Karpas-422 (cell line): ENCODE results near the gene NGFR. TPM values are rescaled to one million over a fixed set of nuclear protein-coding genes. Genes with fewer than 3 reads are reported as not detected.

Experiments
- DNase-seq: peaks from one replicate; pipeline ENCODE4 v3.0.0-alpha.2; 2015
- H2AFZ ChIP-seq: fragments of 200-600 bp; sonication (generic); 2 replicates; pipeline ENCODE4 v1.6.1; 2014; ENCODE audit warnings: antibody characterized with exemption, low read length, mixed read lengths
- H3K27ac ChIP-seq: fragments of 200-600 bp; sonication (generic); 2 replicates; pipeline ENCODE4 v1.5.1; 2014; ENCODE audit warnings: mild to moderate bottlenecking, low read length, moderate library complexity
- H3K27me3 ChIP-seq: fragments of 200-600 bp; sonication (generic); 2 replicates; pipeline ENCODE4 v1.6.1; 2014; ENCODE audit warnings: low read length, mixed read lengths
- H3K36me3 ChIP-seq: fragments of 200-600 bp; sonication (generic); 2 replicates; pipeline ENCODE4 v1.6.1; 2014; ENCODE audit warnings: low read length, mixed read lengths; ENCODE audit not compliant: insufficient read depth
- H3K4me1 ChIP-seq: fragments of 200-600 bp; sonication (generic); 2 replicates; pipeline ENCODE4 v1.6.1; 2014; ENCODE audit warnings: mild to moderate bottlenecking, low read length, mixed read lengths
- H3K4me2 ChIP-seq: fragments of 200-600 bp; sonication (generic); 2 replicates; pipeline ENCODE4 v1.6.1; 2014; ENCODE audit warnings: low read length, low read depth, mild to moderate bottlenecking; ENCODE audit not compliant: poor library complexity, severe bottlenecking
- H3K4me3 ChIP-seq: fragments of 200-600 bp; sonication (generic); 2 replicates; pipeline ENCODE4 v1.5.1; 2014; ENCODE audit warnings: mild to moderate bottlenecking, antibody characterized with exemption, low read length, mixed read lengths
- H3K79me2 ChIP-seq: fragments of 200-600 bp; sonication (generic); 2 replicates; pipeline ENCODE4 v1.6.1; 2014; ENCODE audit warnings: mild to moderate bottlenecking, low read length, mixed read lengths
- H3K9ac ChIP-seq: fragments of 200-600 bp; sonication (generic); 2 replicates; pipeline ENCODE4 v1.6.0; 2014; ENCODE audit warnings: low read length
- H3K9me2 ChIP-seq: fragments of 200-600 bp; sonication (generic), shearing (Covaris generic); replicated peaks from 2 replicates; pipeline ENCODE4 v1.6.0; 2014; ENCODE audit warnings: mild to moderate bottlenecking, low read length, moderate library complexity; ENCODE audit not compliant: insufficient read depth
- H3K9me3 ChIP-seq: fragments of 300-700, 200-600 bp; sonication (generic); 2 replicates; pipeline ENCODE4 v1.6.1; 2014; ENCODE audit warnings: low read length, mixed read lengths
- H4K20me1 ChIP-seq: fragments of 200-600 bp; sonication (generic); 2 replicates; pipeline ENCODE4 v1.6.1; 2014; ENCODE audit warnings: mild to moderate bottlenecking, antibody characterized with exemption, low read length, low read depth; ENCODE audit not compliant: insufficient read depth
- total RNA-seq: library from RNA; depleted of rRNA; stranded (reverse); fragments of >200 nt; shearing (Covaris generic); gene quantifications from 2 replicates; pipeline ENCODE4 v1.2.3, GENCODE V29; 2014; ENCODE audit warnings: low replicate concordance

NGFR gene
- total RNA-seq, 1 experiment from 2014 or later = 0.07 TPM

- no peaks in the 10 kb centered on the region for H3K36me3 ChIP-seq
- H3K27ac ChIP-seq = no peak overlapping the region
- no peak overlapping the region for H3K4me3 ChIP-seq
- DNase-seq = no peak
- H3K9me3 ChIP-seq = no peaks in the 10 kb centered on the region
- no peaks in the 10 kb centered on the region for H3K9me2 ChIP-seq
- no peak overlapping the region for H3K9ac ChIP-seq
- H3K79me2 ChIP-seq = no peaks in the 10 kb centered on the region
- no peak overlapping the region for H2AFZ ChIP-seq
- no peaks in the 10 kb centered on the region for H4K20me1 ChIP-seq
- no peak overlapping the region for H3K4me2 ChIP-seq
- peaks cover 9% of the 10 kb centered on the region for H3K4me1 ChIP-seq
- no peaks in the 10 kb centered on the region for H3K27me3 ChIP-seq
These were observed 33.0 kb downstream of the NGFR start for GRCh38 chr17:49527927-49528651.

DNA sequence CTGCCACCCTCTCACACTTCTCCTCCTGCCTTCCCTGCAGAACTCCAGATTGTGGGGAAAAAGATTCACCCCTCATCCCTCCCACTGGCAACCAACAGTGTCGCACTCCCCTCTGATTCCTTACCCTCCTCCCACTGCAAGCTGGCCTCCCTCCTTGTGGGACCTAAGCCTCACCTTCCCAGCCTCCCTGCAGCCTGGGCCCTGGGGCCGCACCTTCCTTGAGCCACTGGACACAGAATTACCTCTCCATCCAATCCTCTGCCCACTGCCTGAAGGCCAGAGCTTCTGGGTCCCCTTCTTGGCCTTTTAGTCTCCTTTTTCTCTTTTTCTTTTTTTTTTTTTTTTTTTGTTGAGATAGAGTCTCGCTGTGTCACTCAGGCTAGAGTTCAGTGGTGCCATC is 33.9 kb downstream of the NGFR start:
- H3K4me2 ChIP-seq = no peak overlapping the region
- DNase-seq = no peak
- no peak overlapping the region for H3K9ac ChIP-seq
- H2AFZ ChIP-seq = no peak overlapping the region
- no peak overlapping the region for H3K27ac ChIP-seq
- no peaks in the 10 kb centered on the region for H3K36me3 ChIP-seq
- no peaks in the 10 kb centered on the region for H3K27me3 ChIP-seq
- H3K9me3 ChIP-seq = no peaks in the 10 kb centered on the region
- no peaks in the 10 kb centered on the region for H4K20me1 ChIP-seq
- H3K9me2 ChIP-seq = no peaks in the 10 kb centered on the region
- peaks cover 2% of the 10 kb centered on the region for H3K4me1 ChIP-seq
- H3K79me2 ChIP-seq = no peaks in the 10 kb centered on the region
- no peak overlapping the region for H3K4me3 ChIP-seq

GRCh38 chr17:49530118-49530517 is 35.0 kb downstream of the NGFR start:
- Histone ChIP-seq H3K4me2 (no peak overlapping the region), H4K20me1 (no peaks in the 10 kb centered on the region), H3K4me1 (no peaks in the 10 kb centered on the region), H3K27me3 (no peaks in the 10 kb centered on the region), H2AFZ (no peak overlapping the region), H3K36me3 (no peaks in the 10 kb centered on the region), H3K27ac (no peak overlapping the region), H3K9ac (no peak overlapping the region), H3K9me2 (no peaks in the 10 kb centered on the region), H3K4me3 (no peak overlapping the region), H3K79me2 (no peaks in the 10 kb centered on the region), H3K9me3 (no peaks in the 10 kb centered on the region)
- no peak for DNase-seq

GRCh38 chr17:49543860-49544259 is 48.8 kb downstream of the NGFR start:
- H3K27me3 ChIP-seq = no peaks in the 10 kb centered on the region
- no peaks in the 10 kb centered on the region for H3K4me1 ChIP-seq
- no peak for DNase-seq
- no peak overlapping the region for H3K4me3 ChIP-seq
- no peaks in the 10 kb centered on the region for H3K36me3 ChIP-seq
- H3K9ac ChIP-seq = no peak overlapping the region
- no peak overlapping the region for H2AFZ ChIP-seq
- H3K9me2 ChIP-seq = no peaks in the 10 kb centered on the region
- H3K79me2 ChIP-seq = no peaks in the 10 kb centered on the region
- no peak overlapping the region for H3K27ac ChIP-seq
- no peak overlapping the region for H3K4me2 ChIP-seq
- no peaks in the 10 kb centered on the region for H3K9me3 ChIP-seq
- H4K20me1 ChIP-seq = no peaks in the 10 kb centered on the region

DNA sequence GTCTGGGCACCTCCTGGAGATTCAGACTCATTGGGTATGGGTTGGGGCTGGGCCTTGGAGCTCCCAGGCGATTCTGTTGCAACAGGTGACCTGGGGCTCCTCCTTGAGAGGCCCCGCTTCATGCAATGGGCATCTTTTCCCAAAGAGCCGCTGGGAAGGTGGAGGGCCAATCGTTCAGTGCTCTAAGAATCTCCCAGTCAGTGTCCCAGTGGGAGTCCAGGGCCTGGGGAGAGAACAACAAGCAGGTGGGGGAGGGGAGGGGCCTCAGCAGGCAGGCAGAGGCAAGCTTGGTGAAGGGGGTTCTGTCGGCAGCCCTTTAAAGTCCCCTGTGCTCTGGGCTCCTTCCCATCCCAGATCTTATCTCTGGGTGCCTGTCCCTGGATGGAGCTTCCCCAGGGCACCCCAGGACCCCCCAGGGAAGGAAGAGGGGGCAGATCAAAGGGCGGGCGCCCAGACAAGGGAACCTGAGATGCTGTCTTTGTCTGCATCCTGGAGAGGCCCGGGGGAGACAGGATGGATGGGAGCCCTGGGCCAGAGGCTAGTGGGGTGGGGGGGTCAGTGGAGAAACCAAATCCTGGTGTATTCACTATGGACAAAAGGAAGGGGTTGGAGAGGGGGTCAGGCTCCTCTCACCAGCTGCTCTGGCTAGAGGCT is 50.0 kb downstream of the NGFR start:
- DNase-seq = no peak
- Histone ChIP-seq H3K9me2 (no peaks in the 10 kb centered on the region), H3K4me1 (no peaks in the 10 kb centered on the region), H3K9me3 (no peaks in the 10 kb centered on the region), H3K4me2 (no peak overlapping the region), H3K36me3 (no peaks in the 10 kb centered on the region), H3K4me3 (no peak overlapping the region), H3K9ac (no peak overlapping the region), H2AFZ (no peak overlapping the region), H3K27ac (no peak overlapping the region), H4K20me1 (no peaks in the 10 kb centered on the region), H3K27me3 (no peaks in the 10 kb centered on the region), H3K79me2 (no peaks in the 10 kb centered on the region)

- Histone ChIP-seq H2AFZ (no peak overlapping the region), H3K79me2 (no peaks in the 10 kb centered on the region), H3K36me3 (no peaks in the 10 kb centered on the region), H4K20me1 (no peaks in the 10 kb centered on the region), H3K4me3 (no peak overlapping the region), H3K9ac (no peak overlapping the region), H3K4me2 (no peak overlapping the region), H3K4me1 (no peaks in the 10 kb centered on the region), H3K9me2 (no peaks in the 10 kb centered on the region), H3K9me3 (no peaks in the 10 kb centered on the region), H3K27ac (no peak overlapping the region), H3K27me3 (no peaks in the 10 kb centered on the region)
- DNase-seq = no peak
These were observed 50.9 kb downstream of the NGFR start for GRCh38 chr17:49545806-49546545.

DNA sequence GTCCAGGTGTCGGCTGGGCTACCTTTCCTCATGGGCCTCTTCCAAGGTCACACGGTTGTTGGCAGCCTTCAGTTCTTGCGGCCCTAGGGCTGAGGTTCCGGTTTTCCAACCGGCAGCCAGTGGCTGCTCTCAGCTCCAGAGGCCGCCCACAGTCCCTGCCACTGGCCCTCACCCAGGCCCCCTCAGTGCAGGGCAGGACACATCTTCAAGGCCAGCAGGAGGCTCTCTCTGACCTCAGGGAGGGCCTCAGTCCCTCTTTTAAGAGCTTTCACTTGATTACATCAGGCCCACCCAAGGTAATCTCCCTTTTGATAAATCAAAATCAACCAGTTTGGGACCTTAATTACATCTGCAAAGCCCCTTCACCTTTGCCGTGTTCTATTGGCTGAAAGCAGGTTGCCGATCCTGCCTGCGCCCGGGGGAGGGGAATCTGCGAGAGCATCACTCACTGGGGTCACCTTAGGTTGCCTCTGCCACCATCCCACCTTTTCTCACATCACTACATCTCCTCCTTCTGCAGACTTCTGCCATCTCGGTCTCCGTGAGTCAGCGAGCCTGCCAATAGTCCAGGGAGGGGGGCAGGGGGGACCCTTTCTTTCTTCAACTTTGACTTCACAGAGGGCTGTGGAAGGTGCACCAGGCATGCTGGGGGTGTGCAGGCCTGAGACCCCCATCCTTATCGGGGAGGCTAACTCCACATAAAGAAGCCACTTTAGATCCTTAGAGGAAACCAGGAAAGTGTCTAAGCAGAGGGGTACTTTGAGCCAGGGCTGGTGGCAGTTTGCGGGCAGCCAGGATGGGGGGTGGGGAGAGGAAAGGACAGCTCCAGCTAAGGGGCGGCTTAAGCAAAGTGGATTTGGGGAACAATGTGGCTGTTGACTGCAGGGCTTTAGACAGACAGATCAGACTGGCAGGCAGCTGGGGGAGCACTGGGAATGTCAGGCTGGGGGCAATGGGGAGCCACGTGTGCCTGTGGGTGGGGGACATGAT is 51.7 kb downstream of the NGFR start:
- Histone ChIP-seq H3K4me1 (no peaks in the 10 kb centered on the region), H3K9me3 (no peaks in the 10 kb centered on the region), H3K4me2 (no peak overlapping the region), H3K4me3 (no peak overlapping the region), H2AFZ (no peak overlapping the region), H3K27ac (no peak overlapping the region), H4K20me1 (no peaks in the 10 kb centered on the region), H3K9ac (no peak overlapping the region), H3K79me2 (no peaks in the 10 kb centered on the region), H3K27me3 (no peaks in the 10 kb centered on the region), H3K9me2 (no peaks in the 10 kb centered on the region), H3K36me3 (no peaks in the 10 kb centered on the region)
- DNase-seq = no peak
